Stimulated activated CD4-positive, alpha-beta T cell treated with anti-CD3 and anti-CD28 coated beads, Interleukin-4, amount 100 ng/mL, for 4 hours (primary cell): ENCODE data around the gene REXO4.

Experiments used
- DNase-seq, 2 experiments: peaks; one replicate each; pipeline ENCODE4 v3.0.0-alpha.2; 2020

Gene REXO4

DNA sequence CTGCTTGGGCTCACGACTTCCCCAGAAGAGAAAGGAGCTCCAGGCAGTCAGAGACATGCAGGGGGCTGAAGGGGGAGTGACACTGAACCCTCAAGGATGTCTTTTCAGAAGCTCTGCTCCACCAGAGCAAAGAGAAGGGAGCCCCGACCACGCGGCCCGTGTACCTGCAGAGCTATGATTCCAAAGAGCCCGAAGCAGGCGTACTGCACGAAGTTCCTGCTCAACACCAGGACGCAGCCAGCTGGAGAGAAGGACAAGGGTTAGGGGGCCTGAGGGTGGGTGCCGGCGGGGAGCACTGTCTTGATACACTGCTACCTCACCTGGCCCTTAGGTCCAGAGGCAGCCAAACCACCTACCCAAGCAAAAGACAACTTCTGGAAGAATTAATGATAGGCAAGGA lies 51.4 kb downstream of the REXO4 start:
- DNase-seq, result no peak

GRCh38 chr9:133362359-133363044 lies 55.3 kb downstream of the REXO4 start:
- DNase-seq, result no peak

DNA sequence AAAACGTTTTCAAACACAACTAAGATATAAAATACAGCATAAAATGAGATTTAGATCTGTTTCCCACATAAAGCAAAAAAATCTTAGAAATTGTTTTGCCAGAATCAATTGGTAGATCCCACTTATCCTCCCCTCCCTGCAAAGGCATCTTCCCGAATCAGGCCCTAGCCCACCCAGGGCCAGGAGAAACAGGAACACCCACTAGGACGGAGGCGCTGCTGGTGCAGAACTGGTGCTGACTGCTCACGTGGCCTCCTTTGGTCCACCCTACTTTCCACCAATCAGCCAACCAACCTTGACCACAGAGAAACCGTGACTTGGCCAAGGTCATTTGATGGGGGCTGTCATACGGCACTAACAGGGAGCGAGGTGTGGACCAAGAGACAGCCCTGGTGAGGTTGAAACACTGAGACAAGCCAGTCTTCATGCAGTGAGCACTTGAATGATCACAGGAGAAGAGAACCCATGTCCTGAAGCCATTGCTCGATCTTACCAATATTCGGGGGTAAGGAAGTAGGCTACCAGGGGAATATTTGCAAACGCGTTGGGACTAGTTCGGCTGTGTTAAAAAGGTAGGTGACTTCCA lies 56.2 kb downstream of the REXO4 start:
- DNase-seq, result no peak

GRCh38 chr9:133360400-133361393 lies 57.1 kb downstream of the REXO4 start:
- no peak for DNase-seq

GRCh38 chr9:133359399-133360175 lies 58.2 kb downstream of the REXO4 start:
- DNase-seq, result no peak

DNA sequence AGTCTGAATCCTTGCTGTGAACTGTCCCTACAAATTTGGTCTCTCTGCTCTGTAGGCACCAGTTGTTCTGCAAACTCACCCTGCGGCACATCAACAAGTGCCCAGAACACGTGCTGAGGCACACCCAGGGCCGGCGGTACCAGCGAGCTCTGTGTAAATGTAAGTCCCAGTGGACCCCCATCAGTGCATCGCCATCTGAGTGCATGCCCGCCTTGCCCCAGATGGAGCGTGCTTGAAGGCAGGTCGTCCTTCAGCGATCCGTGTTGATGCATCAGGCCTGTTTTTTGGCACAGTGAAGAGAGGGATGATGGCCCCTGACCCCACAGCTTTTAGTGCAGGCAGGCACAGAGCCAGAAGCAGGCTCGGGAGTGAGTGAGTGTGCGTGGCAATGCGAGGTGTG lies 60.2 kb downstream of the REXO4 start:
- no peak for DNase-seq

DNA sequence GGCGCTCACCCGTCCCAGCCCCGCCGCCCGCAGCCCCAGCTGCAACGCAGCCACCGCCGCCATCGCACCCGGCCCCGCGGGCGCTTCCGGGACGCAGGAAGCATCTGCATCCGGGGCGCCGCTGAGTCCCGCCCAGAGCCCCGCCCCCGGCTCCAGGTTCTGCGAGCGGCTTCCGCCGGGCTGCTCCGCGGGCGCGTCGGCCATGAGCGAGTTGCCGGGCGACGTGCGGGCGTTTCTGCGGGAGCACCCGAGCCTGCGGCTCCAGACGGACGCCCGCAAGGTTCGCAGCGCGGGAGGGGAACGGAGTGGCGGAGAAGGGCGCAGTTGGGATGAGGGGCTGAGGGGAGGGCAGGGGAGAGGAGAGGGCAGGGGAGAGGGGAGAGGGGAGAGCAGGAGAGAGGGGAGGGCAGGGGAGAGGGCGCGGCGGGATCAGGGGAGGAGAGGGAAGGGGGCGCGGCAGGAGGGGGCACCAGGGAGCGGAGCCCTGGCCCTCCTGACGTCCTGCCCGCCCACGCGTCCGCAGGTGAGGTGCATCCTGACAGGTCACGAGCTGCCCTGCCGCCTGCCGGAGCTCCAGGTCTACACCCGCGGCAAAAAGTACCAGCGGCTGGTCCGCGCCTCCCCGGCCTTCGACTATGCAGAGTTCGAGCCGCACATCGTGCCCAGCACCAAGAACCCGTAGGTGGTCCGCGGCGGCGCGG lies 61.3 kb downstream of the REXO4 start, which contains the start of the genes SURF1 and SURF2:
Gene SURF1 (minus strand): TSS at position 97 of the 701 bp plus-strand sequence. CDS start 34 bp downstream, at position 63.
Gene SURF2 (plus strand): TSS at position 160 of the 701 bp plus-strand sequence. CDS start 43 bp downstream, at position 203.
- DNase-seq, result peak; percentile 87 to 95
